Posterior cingulate gyrus (tissue), 11 donors: ENCODE data around the gene SFXN3.

Experiments
- DNase-seq, 10 donors: peaks; one replicate each; pipeline versions ENCODE4 v3.0.0 to v3.0.0-alpha.2; 2020 to 2021; ENCODE audit warnings: mixed read lengths in 3 of 10
- intact Hi-C: fragments of 100-400 bp; cut with DNase I; formaldehyde crosslinking; loops from one replicate; pipeline ENCODE4 v1.15.1; 2023

Gene SFXN3

DNA sequence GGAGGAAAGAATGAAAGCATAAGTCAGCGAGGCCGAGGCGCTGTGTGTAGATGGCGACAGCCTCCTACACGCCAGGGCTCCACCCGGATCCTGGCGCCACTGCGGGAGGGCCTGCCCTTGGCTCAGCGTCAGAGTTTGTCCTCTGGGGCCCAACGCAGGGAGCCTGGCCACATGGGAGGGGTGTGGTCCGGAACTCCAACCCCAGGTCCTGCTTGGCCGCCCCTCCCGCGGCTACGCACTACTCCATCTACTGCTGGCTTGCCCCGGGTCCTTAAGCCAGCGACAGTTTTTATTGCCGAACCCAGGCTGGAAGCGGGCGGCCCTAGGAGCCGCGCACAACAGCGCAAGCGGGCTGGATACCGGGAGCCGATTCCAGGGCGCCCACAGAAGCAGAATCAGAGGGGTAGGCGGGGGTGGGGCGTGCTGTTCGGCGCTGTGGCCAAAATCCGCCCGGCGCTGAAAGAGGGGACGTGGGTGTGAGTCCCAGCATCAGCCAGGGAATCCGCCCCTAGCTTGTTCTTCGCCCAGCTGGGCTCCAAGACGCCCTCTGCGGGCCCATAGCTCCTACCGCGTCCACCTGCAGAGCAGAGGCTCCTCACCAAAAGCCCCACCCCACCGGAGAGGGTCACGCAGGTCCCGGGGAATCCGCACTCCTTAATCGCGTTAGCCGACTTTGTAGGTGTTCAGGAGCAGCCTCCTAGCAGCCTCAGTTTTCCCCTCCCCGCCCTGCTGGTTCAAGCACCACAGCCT is 35.3 kb downstream of the SFXN3 start:
- peak in 8 of 10 donors; percentile 22 to 89 (median 48) for DNase-seq
- intact Hi-C loops, result no loop called here

DNA sequence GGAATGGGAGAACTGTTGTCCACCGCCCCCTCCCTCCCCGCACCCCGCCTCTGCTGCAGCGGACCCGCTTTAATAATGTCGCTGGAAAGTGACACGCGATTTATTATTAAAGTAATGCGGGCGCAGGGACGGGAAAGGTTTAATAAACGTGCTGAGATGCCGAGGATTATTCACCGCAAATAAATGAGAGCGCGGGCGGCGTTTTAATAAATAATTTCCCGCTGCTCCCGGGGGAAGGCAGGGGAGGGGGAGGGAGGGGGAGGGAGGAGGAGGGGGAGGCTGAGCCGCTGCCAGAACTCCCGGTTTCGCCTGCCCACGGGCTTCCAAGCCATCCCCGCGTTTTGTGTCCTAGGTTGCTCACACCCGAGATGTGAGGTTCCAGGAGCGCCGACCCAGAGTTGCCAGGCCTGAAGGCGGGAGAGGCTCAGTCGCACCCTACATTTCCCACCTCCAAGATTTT is 35.9 kb downstream of the SFXN3 start:
- intact Hi-C loops, result no loop called here
- peak in 1 of 10 donors; percentile 77 for DNase-seq

DNA sequence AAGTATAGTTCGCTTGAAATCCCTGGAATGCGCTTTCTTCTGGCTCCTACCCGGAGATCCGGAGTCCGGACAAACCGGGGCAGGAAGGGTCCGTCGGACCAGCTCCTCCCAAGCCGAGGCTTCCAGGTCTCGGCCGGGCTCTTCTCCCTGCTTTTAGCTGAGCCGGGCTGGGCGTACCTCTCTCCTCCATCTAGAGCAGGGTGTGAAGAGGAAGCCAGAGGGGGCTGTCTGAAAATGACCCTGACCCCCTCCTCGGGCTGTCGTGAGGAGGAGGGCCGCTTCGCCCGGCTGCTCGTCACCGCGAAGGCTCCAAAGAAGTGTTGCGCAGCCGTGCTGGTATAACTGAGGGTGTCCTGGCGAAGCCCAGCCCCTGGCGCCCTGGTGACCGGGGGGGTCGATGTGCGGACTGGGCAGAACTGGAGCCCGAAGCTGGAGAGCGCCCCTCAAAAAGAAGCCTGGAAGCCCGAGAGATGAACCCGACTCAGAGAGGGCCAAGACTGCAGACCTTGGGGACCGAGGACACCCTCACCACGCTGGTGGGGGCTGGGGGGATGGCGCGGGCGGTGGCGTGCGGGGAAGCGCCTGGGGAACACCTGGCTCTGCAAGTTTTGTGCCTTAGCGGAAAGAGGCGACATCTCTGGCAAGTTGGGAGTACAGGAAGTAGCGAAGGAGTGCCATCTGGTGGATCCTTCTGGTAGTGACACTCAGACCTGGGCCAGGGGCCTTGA is 36.5 kb downstream of the SFXN3 start:
- intact Hi-C loops, result loop anchor here (2.0 kb wide), 1 partner anchor 49 kb away; no protein-coding TSS in a partner anchor
- DNase-seq, result peak in 9 of 10 donors; percentile 29 to 93 (median 73)

DNA sequence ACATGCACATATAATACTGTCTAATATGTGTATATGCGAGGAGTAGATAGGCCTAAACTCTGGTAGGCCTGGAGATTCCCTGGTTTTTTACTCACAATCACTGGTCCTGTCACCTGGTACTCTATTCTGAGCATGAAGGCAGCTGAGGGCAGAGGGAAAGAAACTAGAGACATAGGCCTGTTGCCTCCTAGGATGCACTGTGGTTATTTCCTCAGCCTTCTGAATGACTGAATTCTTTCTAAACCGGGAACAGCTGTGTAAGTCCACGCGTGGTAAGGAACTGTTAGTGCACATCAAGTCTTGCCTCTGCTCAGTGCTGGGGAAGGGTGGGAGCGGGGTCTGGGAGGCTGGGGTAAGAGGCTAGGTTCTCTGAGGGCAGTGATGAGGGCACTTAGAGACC is 38.4 kb downstream of the SFXN3 start:
- intact Hi-C loops, result loop anchor here (2.0 kb wide), 1 partner anchor 51 kb away; no protein-coding TSS in a partner anchor
- no peak for DNase-seq

DNA sequence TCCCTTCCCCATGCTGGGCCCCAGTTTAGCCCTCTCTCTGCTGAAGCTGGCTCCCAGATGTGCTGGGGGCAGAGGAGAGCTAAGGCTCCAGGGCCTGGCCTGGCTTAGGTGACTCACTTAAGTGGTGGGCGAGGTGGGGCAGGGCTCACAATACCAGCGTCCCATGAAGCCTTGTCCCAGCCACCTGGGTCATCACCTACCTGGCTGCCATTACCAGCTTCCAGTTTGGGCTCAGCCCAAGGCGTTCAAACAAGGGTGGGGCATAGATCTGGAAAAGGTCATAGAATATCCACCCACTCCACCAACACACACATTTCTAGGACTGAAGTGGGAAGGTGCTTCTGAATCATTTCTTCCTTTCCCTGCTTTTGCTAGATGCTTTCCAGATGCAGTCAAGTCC is 39.1 kb downstream of the SFXN3 start:
- intact Hi-C loops, result no loop called here
- peak in 1 of 10 donors; percentile 23 for DNase-seq

DNA sequence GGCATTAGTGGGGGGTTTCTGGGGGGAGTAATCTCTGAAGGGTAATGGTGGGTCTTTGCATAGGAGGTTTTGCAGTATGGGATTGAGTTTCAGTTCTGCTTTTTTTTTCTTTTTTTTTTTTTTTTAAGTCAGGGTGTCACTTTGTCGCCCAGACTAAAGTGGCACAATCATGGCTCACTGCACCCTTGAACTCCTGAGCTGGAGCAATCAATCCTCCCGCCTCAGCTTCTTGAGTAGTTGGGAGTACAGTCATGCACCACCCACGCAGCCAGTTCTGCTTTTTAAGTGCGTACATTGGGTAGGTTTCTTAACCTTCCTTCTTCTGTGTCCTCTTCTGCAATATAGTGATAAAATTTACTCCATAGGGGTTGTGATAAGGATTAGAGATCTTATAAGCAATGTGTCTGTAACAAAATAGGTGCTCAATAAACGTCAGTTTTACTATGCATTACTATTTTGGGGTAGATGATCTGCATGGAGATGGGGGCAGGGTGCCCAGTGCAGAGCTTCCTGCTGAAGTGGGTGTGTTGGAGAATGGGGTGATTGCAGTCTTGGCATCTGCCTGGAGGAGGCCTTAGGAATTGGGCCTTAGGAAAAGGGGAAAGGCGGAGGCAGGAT is 40.3 kb downstream of the SFXN3 start:
- intact Hi-C loops, result no loop called here
- peak in 1 of 10 donors; percentile 40 for DNase-seq

DNA sequence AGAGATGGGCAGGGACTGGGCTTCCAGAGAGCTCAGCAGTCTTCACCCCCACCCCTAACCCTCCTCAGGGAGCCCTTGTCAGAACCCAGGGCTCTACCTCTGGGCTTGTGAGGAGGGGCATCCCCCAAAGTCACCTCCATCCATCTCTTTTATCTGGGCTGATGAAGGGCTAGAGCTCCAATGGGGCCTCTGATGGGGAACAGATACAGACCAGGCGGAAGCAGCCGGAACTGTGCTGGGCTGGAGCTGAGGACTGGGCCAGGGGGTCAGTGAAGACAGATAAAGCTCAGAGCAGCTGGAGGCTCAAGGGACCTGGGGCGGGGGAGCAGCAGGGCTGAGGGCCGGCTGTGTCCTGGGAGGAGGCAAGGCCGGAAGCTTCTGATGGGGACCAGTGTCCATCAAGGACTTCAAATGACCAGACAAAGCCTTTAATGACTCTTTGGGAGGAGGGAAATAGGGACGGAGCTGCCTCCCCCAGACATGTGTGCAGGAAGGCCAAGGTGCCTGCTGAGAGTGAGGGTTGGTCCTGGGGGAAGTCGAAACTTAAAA is 40.9 kb downstream of the SFXN3 start:
- peak in 2 of 10 donors; percentile 20 to 53 for DNase-seq
- intact Hi-C loops, result no loop called here

DNA sequence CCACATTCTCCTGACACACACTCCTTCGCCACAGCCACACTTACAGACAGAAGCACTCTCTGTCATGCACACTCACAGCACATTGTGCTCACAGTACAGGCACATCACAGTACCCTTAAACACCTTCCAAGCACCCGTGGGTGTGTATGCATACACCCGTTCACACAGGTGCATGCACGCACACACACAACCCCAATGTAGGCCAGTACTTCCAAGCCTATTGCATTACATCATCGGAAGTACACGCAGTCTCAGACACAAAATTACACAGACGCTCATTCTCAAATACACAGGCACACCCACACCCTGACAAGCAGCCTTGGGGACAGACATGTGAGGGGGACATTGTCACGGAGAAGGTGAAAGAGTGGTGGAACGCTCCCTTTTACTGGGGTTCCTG is 41.9 kb downstream of the SFXN3 start:
- intact Hi-C loops, result no loop called here
- DNase-seq, result peak in 2 of 10 donors; percentile 15 to 17

DNA sequence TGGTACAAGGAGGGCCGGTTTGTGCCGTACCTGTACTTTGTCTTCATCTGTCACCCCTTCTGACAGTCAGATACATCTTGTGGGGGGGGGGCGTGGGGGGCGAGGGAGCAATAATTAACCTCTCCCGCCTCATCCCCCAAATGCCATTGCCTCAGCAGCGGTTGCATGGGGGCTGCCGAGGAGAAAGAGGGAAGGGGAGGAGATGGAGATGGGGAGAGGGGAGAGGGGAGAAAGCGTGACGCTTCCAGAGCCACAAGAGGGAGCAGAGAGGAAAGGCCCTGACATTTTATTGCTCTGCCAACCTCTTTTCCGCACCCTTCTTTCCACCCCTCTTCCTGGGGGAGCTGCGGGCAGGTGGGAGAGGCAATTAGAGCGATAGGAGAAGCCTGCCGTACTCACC is 42.6 kb downstream of the SFXN3 start:
- intact Hi-C loops, result no loop called here
- peak in 1 of 10 donors; percentile 17 for DNase-seq

DNA sequence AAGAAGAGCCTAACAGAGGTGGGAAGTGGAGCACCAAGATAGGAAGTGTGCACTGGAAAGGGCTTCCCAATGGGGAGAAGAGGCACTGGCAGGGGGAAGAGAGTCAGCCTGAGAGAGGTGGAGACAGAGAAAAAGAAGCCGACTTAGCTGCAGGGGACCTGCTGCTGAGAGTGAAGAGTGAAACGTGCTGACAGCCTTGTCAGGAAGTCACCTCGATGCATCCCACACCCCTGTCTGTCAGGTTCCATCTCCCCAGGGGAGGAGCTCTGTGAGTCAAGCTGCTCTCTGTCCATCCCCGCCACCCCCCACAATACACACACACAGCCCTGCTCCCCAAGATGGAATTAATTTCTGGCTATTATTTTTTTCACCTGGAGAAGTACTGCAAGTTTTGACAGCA is 44.7 kb downstream of the SFXN3 start:
- peak in 2 of 10 donors; percentile 10 to 20 for DNase-seq
- intact Hi-C loops, result no loop called here

DNA sequence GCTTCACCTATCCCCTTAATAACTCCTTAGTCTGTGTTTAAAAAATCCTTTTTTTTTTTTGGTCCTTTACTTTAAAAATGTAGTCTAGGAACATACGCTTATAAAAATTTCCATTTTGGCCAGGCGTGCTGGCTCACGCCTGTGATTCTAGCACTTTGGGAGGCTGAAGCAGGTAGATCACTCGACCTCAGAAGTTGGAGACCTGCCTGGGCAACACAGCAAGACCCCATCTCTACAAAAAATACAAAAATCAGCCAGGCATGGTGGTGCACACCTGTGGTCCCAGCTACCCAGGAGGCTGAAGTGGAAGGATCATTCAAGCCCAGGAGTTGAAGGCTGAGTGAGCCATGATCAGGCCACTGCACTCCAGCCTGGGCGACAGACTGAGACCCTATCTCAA is 45.6 kb downstream of the SFXN3 start:
- peak in 2 of 10 donors; percentile 8 to 29 for DNase-seq
- intact Hi-C loops, result no loop called here

DNA sequence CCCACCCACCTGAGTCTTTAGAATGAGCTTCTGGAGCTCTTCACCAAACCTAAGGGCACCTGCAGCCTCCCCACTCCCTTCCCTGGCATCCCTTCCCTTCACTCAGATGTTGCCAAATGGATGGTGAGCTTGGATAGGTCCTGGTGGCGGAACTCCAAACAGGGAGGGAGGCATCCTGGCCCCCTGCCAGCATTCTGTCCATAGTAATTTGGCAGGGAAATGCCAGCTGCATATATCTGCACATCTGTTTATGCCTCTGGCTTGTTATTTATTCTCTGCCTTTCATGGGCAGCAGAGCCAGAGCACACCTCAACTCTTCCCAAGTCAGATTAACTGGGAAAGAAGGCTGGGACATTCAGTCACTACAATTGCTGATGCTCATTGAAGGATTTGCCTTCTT is 48.8 kb downstream of the SFXN3 start:
- intact Hi-C loops, result no loop called here
- peak in 3 of 10 donors; percentile 34 to 60 (median 48) for DNase-seq

DNA sequence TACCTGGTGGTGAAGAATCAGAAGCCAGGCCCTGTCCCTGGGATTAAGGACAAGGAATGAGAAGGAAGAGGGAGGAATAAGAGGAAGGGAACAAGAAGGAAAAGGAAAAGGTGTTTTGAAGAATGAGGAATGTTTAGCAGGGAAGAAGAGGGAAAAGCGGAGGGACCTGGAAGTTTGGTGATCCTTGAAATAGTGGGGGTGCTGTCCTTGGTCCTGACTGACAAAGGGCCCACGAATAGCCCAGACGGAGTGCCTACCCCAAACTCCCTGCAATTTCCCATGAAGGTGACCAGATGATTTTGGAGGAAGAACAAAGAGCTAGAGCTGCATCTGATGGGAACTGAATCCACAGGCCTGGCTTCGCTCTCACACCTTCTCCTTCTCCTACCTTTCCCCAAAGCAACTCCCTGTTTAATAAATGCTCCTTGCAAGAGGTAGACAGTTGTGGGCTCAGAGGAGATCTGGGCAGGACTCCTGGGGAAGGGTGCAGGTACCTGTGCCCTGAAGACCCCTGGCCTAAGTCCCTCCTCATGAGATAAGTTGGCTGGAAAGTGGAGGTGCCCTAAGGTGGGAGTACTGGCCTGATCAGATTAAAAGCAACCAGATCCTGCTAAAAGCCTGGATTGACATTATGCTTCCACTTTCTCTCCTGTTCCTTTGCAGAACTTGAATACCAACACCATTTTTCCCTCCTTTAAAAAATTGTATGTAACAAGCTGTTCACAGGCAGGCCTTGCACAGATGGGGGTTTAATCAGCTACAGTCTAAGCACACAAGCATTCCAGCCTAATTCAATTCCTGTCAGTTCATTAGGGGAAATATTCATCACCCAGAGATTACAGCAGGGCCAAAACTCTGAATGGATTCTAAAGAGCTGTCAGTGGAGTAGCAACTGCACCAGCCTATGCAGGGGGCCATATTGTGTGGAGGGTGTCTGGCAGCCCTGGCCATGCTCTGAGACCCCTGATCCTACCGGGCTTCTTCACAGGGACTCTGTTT is 50.2 kb downstream of the SFXN3 start:
- intact Hi-C loops, result no loop called here
- peak in 1 of 10 donors; percentile 8 for DNase-seq

DNA sequence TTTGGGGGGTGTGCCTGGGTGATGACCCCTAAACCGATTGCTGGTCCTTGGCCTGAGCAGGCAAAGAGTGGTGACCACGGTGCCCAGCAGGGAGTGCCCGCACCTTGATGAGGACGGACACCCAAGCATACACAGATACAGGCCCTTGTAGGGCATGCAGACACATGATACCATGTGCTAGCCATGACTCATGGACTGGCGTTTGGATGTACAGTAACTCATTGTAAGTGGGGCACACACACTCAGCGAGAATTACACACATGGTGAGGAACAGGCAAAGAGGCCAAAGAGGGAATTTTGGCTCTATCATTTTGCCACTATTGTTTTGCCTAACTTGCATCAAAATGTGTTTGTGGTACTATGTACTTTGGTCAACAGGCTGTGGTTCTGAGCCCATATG is 54.8 kb downstream of the SFXN3 start:
- DNase-seq, result peak in 1 of 10 donors; percentile 11
- intact Hi-C loops, result no loop called here

DNA sequence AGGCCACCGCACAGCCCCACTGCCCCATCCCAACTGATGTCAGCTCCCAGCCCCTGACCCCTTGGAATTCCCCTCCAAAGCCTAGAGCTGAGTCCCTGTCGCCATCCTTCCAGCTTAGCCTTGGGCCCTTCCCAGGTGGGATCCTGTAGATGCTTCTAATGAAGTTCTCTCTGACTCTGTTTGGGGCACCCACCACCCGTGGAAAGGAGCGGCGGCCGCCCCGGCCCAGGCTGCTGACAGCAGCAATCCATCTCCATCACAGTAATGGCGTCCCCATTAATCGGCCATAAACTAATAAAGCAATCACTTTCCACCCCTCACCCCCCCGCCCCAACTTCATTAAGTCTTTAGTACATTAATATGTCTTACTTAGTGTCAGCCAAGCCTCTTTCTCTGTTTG is 56.3 kb downstream of the SFXN3 start:
- peak in 1 of 10 donors; percentile 28 for DNase-seq
- intact Hi-C loops, result no loop called here

DNA sequence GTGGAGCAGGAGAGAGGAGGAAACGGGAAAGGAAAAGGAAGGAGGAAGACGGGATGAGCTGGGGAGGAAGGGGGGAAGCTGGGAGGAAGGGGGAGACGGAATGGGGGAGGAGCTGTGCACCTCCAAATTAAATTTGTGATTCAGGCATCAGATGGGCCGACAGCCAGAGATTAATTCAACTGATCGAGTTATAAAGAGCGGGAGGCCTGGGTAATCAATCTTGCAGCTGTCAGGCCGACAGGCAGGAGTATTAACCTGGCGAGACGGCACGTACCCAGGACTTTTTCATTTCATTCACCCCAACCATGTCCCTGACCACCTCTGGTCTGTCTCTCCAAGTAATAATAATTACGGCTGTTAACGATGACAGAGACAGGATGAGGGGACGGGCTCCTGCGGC is 56.9 kb downstream of the SFXN3 start:
- intact Hi-C loops, result no loop called here
- DNase-seq, result peak in 1 of 10 donors; percentile 2

DNA sequence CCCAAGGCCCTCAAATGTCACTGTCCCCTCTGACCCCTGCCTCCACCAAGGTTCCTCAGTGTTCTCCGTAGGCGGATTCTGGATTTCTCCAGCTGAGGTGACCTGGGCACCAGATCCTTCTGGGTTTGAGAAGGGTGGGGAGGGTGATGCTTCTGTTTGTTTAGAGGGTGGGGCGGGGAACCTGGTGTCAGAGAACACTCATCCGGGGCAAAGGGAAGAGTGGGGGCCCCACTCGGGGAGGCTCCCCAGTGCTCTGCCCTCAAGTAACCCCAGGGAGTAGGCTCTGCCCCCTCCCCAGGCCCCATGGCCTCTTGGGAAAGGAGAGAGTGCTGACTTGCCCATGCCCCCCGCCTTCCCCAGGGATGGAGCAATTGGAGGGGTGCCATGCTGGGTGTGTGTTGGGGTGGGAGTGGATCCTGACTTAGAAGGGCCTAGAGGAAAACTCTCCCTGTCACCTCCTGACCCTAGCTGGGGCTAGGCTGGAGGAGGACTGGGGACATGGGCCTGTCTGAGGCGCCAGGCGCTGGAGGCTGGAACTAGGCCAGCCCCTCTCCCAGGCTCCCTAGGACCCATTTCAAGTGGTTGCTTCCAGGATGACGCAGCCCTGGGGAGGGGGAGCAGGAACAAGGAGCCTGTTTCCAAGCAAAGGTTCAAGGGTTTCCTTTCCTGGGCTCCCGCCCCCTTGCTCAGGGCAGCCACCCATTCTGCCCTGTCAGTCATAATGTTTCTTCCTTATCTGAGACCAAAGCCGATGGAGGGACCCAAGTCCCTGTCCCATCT is 58.7 kb downstream of the SFXN3 start:
- peak in 1 of 10 donors; percentile 40 for DNase-seq
- intact Hi-C loops, result no loop called here

DNA sequence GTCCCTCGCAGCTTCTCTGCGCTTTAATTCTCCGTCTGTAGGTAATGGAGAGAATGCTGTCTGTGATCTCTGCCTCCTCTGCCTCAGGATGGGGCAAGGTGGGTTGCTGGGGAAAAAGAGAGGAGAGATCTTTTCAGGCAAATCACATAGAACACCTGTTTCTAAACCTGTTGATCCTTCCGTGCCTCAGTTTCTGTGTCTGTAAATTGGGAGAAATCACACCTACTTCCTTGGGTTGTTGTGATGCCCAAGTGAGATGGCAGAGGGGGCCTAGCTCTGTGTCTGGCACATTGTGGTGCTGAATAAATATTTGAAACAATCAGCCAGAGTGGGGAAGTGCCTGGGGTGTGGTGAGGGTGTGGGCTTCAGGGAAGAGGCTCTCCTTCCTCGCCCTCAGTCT is 59.6 kb downstream of the SFXN3 start:
- DNase-seq, result peak in 1 of 10 donors; percentile 8
- intact Hi-C loops, result no loop called here
